LNCaP clone FGC (cell line): Measurements from ENCODE around the gene TIFAB.

Experiments used
- DNase-seq: peaks from one replicate; pipeline ENCODE4 v3.0.0-alpha.2; 2011; ENCODE audit warnings: low read depth
- H3K4me3 ChIP-seq: 2 replicates; pipeline ENCODE4 v1.5.1; 2011; ENCODE audit warnings: mild to moderate bottlenecking, low read depth, low read length, control low read depth
- CTCF ChIP-seq: IDR thresholded peaks from 2 replicates; pipeline ENCODE4 v1.5.1; 2012; ENCODE audit warnings: mild to moderate bottlenecking; ENCODE audit not compliant: control insufficient read depth, insufficient read depth; ENCODE audit errors: extremely low read depth

Gene TIFAB

DNA sequence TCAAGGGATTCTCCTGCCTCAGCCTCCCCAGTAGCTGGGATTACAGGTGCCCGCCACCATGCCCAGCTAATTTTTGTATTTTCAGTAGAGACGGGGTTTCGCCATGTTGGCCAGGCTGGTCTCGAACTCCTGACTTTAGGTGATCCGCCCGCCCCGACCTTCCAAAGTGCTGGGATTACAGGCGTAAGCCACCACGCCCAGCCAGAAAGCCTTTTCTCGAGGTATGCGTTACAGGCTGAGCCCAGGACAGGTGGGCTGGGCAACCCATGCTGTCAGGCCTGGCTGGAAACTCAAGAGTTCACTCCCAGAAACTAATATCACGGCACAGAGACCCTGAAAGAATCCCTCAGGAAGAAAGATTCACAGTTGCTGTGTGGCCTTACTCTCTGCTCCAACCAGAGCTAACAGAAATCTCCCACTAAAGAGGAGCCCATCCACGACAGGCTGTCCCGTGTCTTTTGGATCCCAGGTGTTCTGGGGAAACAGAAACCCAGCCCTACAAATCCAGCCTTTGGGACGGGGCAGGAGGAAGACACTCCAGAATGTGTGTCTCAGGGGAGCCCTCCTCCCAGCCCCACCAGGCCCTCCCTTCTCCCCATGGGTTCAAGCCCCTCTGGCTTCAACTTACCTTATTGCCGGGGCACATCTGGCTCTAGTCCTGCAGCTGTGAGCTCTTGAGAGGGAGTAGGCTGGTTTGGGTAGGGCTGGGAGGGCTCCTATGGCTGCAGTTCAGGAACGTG lies 400 bp downstream of the TIFAB start:
- no peak for DNase-seq
- TF ChIP-seq CTCF, result no peak
- no peak overlapping the region for H3K4me3 ChIP-seq

GRCh38 chr5:135450952-135451351 lies 1.2 kb downstream of the TIFAB start:
- no peak for DNase-seq
- H3K4me3 ChIP-seq, result no peak overlapping the region
- no peak for TF ChIP-seq CTCF

GRCh38 chr5:135450336-135450735 lies 1.8 kb downstream of the TIFAB start:
- no peak for TF ChIP-seq CTCF
- no peak for DNase-seq
- H3K4me3 ChIP-seq, result no peak overlapping the region

DNA sequence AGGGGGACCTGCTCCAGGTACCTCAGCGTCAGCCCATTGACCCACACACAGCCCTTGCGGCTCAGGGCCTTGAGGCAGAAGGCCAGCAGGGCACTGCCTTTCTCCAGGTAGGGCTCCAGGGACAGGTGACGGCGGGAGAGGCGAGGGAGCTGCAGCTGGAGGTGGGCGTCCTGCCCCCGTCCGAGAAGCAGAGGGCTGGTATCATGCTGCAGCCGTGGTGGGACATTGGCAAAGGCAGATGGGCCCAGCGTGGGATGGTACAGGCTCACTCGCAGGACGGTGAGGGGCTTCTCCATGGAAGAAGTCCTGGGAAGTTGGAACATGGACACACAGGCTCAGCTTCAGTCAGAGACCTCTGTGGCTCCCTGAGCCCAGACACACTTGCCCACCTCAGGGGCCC lies 2.5 kb downstream of the TIFAB start:
- DNase-seq, result no peak
- no peak for TF ChIP-seq CTCF
- no peak overlapping the region for H3K4me3 ChIP-seq

GRCh38 chr5:135448791-135449507 lies 3.2 kb downstream of the TIFAB start:
- no peak overlapping the region for H3K4me3 ChIP-seq
- DNase-seq, result no peak
- TF ChIP-seq CTCF, result no peak

GRCh38 chr5:135448071-135448739 lies 3.9 kb downstream of the TIFAB start:
- TF ChIP-seq CTCF, result no peak
- no peak overlapping the region for H3K4me3 ChIP-seq
- no peak for DNase-seq
